OCI-LY1 (cell line): Measurements from ENCODE around the gene PTPN11.
"Not testable (repeated sequence)": the region's sequence is repeated elsewhere in the genome, so short reads cannot be mapped to it uniquely, and the experiment has no call there.

Source experiments
- EZH2 ChIP-seq: fragments of 200-600 bp; sonication (generic), shearing (Covaris generic); IDR thresholded peaks from 2 replicates; pipeline ENCODE4 v1.8.0; 2017; ENCODE audit warnings: borderline replicate concordance, mixed run types, mild to moderate bottlenecking, antibody characterized with exemption, low read length, moderate library complexity, mixed read lengths
- TF ChIP-seq, protein P1 (sequence below): fragments of 200-600 bp; sonication (generic), shearing (Covaris generic); IDR thresholded peaks from 2 replicates; pipeline ENCODE4 v1.5.1; 2017; ENCODE audit warnings: mild to moderate bottlenecking, antibody characterized with exemption, low read length, moderate library complexity, mixed read lengths

DNA sequence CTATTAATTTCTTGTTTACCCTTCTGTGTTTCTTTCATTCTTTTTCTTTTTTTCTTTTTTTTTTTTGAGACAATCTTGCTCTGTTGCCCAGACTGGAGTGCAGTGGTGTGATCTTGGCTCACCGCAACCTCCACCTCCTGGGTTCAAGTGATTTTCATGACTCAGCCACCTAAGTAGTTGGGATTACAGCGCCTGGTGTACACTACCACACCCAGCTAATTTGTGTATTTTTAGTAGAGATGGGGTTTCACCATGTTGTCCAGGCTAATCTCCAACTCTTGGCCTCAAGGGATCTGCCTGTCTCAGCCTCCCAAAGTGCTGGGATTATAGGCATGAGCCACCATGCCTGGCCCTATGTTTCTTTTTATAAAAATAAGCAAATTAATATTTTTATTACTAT lies 29.4 kb downstream of the PTPN11 start:
- TF ChIP-seq, protein P1, sequence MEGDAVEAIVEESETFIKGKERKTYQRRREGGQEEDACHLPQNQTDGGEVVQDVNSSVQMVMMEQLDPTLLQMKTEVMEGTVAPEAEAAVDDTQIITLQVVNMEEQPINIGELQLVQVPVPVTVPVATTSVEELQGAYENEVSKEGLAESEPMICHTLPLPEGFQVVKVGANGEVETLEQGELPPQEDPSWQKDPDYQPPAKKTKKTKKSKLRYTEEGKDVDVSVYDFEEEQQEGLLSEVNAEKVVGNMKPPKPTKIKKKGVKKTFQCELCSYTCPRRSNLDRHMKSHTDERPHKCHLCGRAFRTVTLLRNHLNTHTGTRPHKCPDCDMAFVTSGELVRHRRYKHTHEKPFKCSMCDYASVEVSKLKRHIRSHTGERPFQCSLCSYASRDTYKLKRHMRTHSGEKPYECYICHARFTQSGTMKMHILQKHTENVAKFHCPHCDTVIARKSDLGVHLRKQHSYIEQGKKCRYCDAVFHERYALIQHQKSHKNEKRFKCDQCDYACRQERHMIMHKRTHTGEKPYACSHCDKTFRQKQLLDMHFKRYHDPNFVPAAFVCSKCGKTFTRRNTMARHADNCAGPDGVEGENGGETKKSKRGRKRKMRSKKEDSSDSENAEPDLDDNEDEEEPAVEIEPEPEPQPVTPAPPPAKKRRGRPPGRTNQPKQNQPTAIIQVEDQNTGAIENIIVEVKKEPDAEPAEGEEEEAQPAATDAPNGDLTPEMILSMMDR: not testable (repeated sequence)
- not testable (repeated sequence) for TF ChIP-seq EZH2
